HL-60 (cell line): ENCODE results near the gene SCYGR4.

Experiments used
- CTCF ChIP-seq: IDR thresholded peaks from one replicate; pipeline ENCODE4 v1.5.1; 2011; ENCODE audit warnings: low read length, control low read depth, inconsistent platforms; ENCODE audit not compliant: insufficient read depth
- GABPA ChIP-seq: IDR thresholded peaks from 2 replicates; pipeline ENCODE4 v1.6.1; 2012; ENCODE audit warnings: low read depth
- POLR2AphosphoS5 ChIP-seq: IDR thresholded peaks from 2 replicates; pipeline ENCODE4 v1.6.1; 2012; ENCODE audit warnings: low read depth
- REST ChIP-seq: IDR thresholded peaks from 2 replicates; pipeline ENCODE4 v1.6.1; 2012; ENCODE audit warnings: low read depth; ENCODE audit not compliant: insufficient replicate concordance
- SPI1 ChIP-seq: IDR thresholded peaks from 2 replicates; pipeline ENCODE4 v1.6.1; 2012; ENCODE audit warnings: low read depth, mild to moderate bottlenecking, borderline replicate concordance

- no peak for TF ChIP-seq CTCF
- no peak for TF ChIP-seq POLR2AphosphoS5
- TF ChIP-seq REST = no peak
- no peak for TF ChIP-seq GABPA
- TF ChIP-seq SPI1 = no peak
Measured at GRCh38 chr2:227597036-227597435, 20.3 kb upstream of the SCYGR4 start.
